Kasumi-1 (cell line): Measurements from ENCODE around the gene C2CD4A.
"Not testable (repeated sequence)": the region's sequence is repeated elsewhere in the genome, so short reads cannot be mapped to it uniquely, and the experiment has no call there.

Experiments
- DNase-seq, 2 experiments: peaks; one replicate each; lab custom pipeline; 2025; lab: John Stamatoyannopoulos, UW

The C2CD4A gene

GRCh38 chr15:62066663-62067447, at the start of gene C2CD4A:
TSS of gene C2CD4A (plus strand) at chr15:62066977. CDS start at chr15:62067614, 637 bp downstream.
- peak; percentile 66 to 72 for DNase-seq

- DNase-seq: no peak
Measured at GRCh38 chr15:62020576-62021160, 46.1 kb upstream of the C2CD4A start.

- DNase-seq: peak; percentile 57 to 60
Measured at GRCh38 chr15:62021991-62022600, 44.7 kb upstream of the C2CD4A start.

- DNase-seq: peak; percentile 26 to 50
Measured at GRCh38 chr15:62026487-62027262, 40.1 kb upstream of the C2CD4A start.

GRCh38 chr15:62027263-62027565, 39.6 kb upstream of the C2CD4A start:
- DNase-seq: no peak

- no peak for DNase-seq
Measured at GRCh38 chr15:62027916-62028315, 38.9 kb upstream of the C2CD4A start.

GRCh38 chr15:62035256-62035924, 31.4 kb upstream of the C2CD4A start:
- no peak for DNase-seq

GRCh38 chr15:62046078-62046743, 20.6 kb upstream of the C2CD4A start:
- no peak for DNase-seq

- DNase-seq: peak; percentile 19 to 34
Measured at GRCh38 chr15:62047282-62047827, 19.4 kb upstream of the C2CD4A start.

GRCh38 chr15:62048254-62048653, 18.5 kb upstream of the C2CD4A start:
- DNase-seq: not testable (repeated sequence)

- DNase-seq: no peak
Measured at GRCh38 chr15:62050115-62050514, 16.7 kb upstream of the C2CD4A start.

GRCh38 chr15:62051166-62051565, 15.6 kb upstream of the C2CD4A start:
- DNase-seq: no peak

- DNase-seq: no peak
Measured at GRCh38 chr15:62052713-62053112, 14.1 kb upstream of the C2CD4A start.

- DNase-seq: no peak
Measured at GRCh38 chr15:62053439-62054085, 13.2 kb upstream of the C2CD4A start.

GRCh38 chr15:62054979-62055378, 11.8 kb upstream of the C2CD4A start:
- DNase-seq: no peak

- no peak for DNase-seq
Measured at GRCh38 chr15:62057341-62057980, 9.3 kb upstream of the C2CD4A start.

GRCh38 chr15:62058327-62059028, 8.3 kb upstream of the C2CD4A start:
- no peak for DNase-seq

GRCh38 chr15:62059108-62059815, 7.5 kb upstream of the C2CD4A start:
- peak; percentile 23 to 31 for DNase-seq

GRCh38 chr15:62059816-62060112, 7.0 kb upstream of the C2CD4A start:
- peak; percentile 81 to 90 for DNase-seq
